ENCODE measurements around the gene GOPC. TPM values are rescaled to one million over a fixed set of nuclear protein-coding genes. Genes with fewer than 3 reads are reported as not detected.

GOPC gene
- total and polyA plus RNA-seq, 2 of the 4 experiments (the other 2 are of a cell fraction) = 23.4 to 23.8 TPM

GRCh38 chr6:117530467-117531242 lies 71.7 kb downstream of the GOPC start:
- ChIA-PET CTCF (no interaction called here), POLR2A (ENCODE audit: unreplicated experiment) (no interaction called here)
- no peak overlapping the region for H2BK120ac ChIP-seq (ENCODE audit: low read depth, low read length)
- peaks cover 12% of the 10 kb centered on the region for H3K36me3 ChIP-seq (ENCODE audit: control insufficient read depth, insufficient read depth, low read length)
- peaks cover 7% of the 10 kb centered on the region for H3K4me1 ChIP-seq (ENCODE audit: control insufficient read depth, insufficient read depth, low read length)
- H4K91ac ChIP-seq (ENCODE audit: insufficient read depth, low read depth, low read length) = no peak overlapping the region
- no peak overlapping the region for H2AK5ac ChIP-seq (ENCODE audit: low read depth, low read length)
- H3K14ac ChIP-seq (replicated peaks; ENCODE audit: low read depth, low read length) = no peak overlapping the region
- no peak overlapping the region for H2AK9ac ChIP-seq (replicated peaks; ENCODE audit: low read depth, low read length, poor library complexity)
- peaks cover 16 to 35% of the 10 kb centered on the region in 2 experiments for H3K79me1 ChIP-seq (ENCODE audit: low read depth in 1 of 2, low read length in 2 of 2)
- dilution Hi-C loops (cut with HindIII; ENCODE audit: low sequenced_read_pairs, unreplicated experiment) = no loop called here
- no peaks in the 10 kb centered on the region for H4K20me1 ChIP-seq (ENCODE audit: insufficient read depth, low read length)
- no peak overlapping the region for H2AFZ ChIP-seq (replicated peaks; ENCODE audit: low read length, poor library complexity)
- H2BK5ac ChIP-seq (ENCODE audit: low read depth, low read length, poor library complexity, severe bottlenecking) = no peak overlapping the region
- peak overlapping the region; percentile 55; the same call in 1 of the 2 replicates for H3K27ac ChIP-seq (ENCODE audit: insufficient read depth, low read length)
- H2BK20ac ChIP-seq (ENCODE audit: low read depth, low read length) = no peak overlapping the region
- intact Hi-C loops (cut with micrococcal nuclease) = no loop called here
- H3K18ac ChIP-seq (ENCODE audit: low read depth, low read length) = no peak overlapping the region
- no TSS peak for BruUV-seq (replicated peaks)
- H3K4ac ChIP-seq (ENCODE audit: low read depth, low read length) = no peak overlapping the region
- H2BK15ac ChIP-seq (ENCODE audit: low read depth, low read length) = no peak overlapping the region
- no peak overlapping the region for H3K9ac ChIP-seq (ENCODE audit: low read depth, low read length)
- no peak overlapping the region for H3K4me3 ChIP-seq (ENCODE audit: insufficient read depth, low read depth, low read length)
- in situ Hi-C loops (cut with MboI; ENCODE audit: low sequenced_read_pairs) = no loop called here
- H3K4me2 ChIP-seq (ENCODE audit: low read depth, low read length) = no peak overlapping the region
- peak; percentile 42 for ATAC-seq (ENCODE audit: low read depth)
- H3K9me1 ChIP-seq (ENCODE audit: insufficient read depth, low read length) = peaks cover 10% of the 10 kb centered on the region; the same call in 1 of the 2 replicates
- no peaks in the 10 kb centered on the region for H3K27me3 ChIP-seq (ENCODE audit: control insufficient read depth, insufficient read depth, low read length)
- H3K56ac ChIP-seq (ENCODE audit: extremely low read depth, insufficient read depth, low read length) = no peak overlapping the region
- DNase-seq = no peak
- no peaks in the 10 kb centered on the region for H3K9me3 ChIP-seq (ENCODE audit: control insufficient read depth, insufficient read depth, low read length)
- peak; percentile 67 for TF ChIP-seq CEBPB (IDR thresholded peaks at IDR 0.05; ENCODE audit: low read depth, low read length)
- TF ChIP-seq USF2 (IDR thresholded peaks at IDR 0.05; ENCODE audit: low read depth, low read length) = no peak
- no peak for TF ChIP-seq MXI1 (IDR thresholded peaks at IDR 0.05; ENCODE audit: borderline replicate concordance, low read depth, low read length)
- WGBS, 2 experiments (ENCODE audit: extremely low coverage in 2 of 2, insufficient read length in 1 of 2) = no CpG with 5 or more reads among the region's 4 CpGs
- peak overlapping the region; percentile 49; the same call in 1 of the 2 replicates for H4K5ac ChIP-seq (ENCODE audit: low read depth, low read length)
- H4K8ac ChIP-seq (ENCODE audit: low read depth in 2 of 2, low read length in 2 of 2) = no peak overlapping the region
- H3K23ac ChIP-seq (ENCODE audit: low read depth, low read length) = no peak overlapping the region
